CD4-positive, alpha-beta T cell (primary cell): ENCODE measurements around the gene KAZALD1. TPM values are rescaled to one million over a fixed set of nuclear protein-coding genes. Genes with fewer than 3 reads are reported as not detected.

ENCODE experiments used
- ATAC-seq: fragments of 200-7000 bp; cut with Tn5 transposase; one replicate; pipeline ENCODE4 v1.10.0; 2022; ENCODE audit warnings: mild to moderate bottlenecking; ENCODE audit not compliant: poor library complexity
- CTCF ChIA-PET: fragments of 350-600 bp; sonication (Branson Sonifier 250); formaldehyde crosslinking; loops from one replicate; lab custom pipeline; 2021; ENCODE audit warnings: antibody characterized with exemption, inconsistent platforms; lab: Charles Lee
- POLR2A ChIA-PET: fragments of 350-600 bp; sonication (Branson Sonifier 250); formaldehyde crosslinking; loops from one replicate; lab custom pipeline; 2021; ENCODE audit warnings: antibody characterized with exemption, inconsistent platforms; lab: Charles Lee
- DNase-seq, 14 experiments: peaks; one replicate each; pipeline ENCODE4 v3.0.0-alpha.2; 2013 to 2020; ENCODE audit warnings: mixed read lengths in 2 of 14
- H3K27ac ChIP-seq, 2 donors: one replicate each; pipeline versions ENCODE4 v1.5.1 to v1.7.0; 2013; ENCODE audit warnings: low read length in 2 of 2, low read depth in 1 of 2, mild to moderate bottlenecking in 1 of 2
- H3K27me3 ChIP-seq, 2 experiments: 1 replicate in 1 of 2; 2 replicates in 1 of 2; pipeline versions ENCODE4 v1.6.1 to v1.7.0; 2013; ENCODE audit warnings: low read length in 2 of 2, control low read depth in 1 of 2, mild to moderate bottlenecking in 1 of 2, moderate library complexity in 1 of 2; ENCODE audit not compliant: insufficient read depth in 2 of 2, control insufficient read depth in 1 of 2
- H3K36me3 ChIP-seq: one replicate; pipeline ENCODE4 v1.6.1; 2013; ENCODE audit warnings: low read length, control low read depth; ENCODE audit not compliant: insufficient read depth
- H3K4me1 ChIP-seq: one replicate; pipeline ENCODE4 v1.6.1; 2013; ENCODE audit warnings: low read length, control low read depth; ENCODE audit not compliant: insufficient read depth
- H3K4me3 ChIP-seq: one replicate; pipeline ENCODE4 v1.5.1; 2013; ENCODE audit warnings: mild to moderate bottlenecking, low read length, moderate library complexity
- H3K9me3 ChIP-seq, 2 experiments: 1 replicate in 1 of 2; 2 replicates in 1 of 2; pipeline versions ENCODE4 v1.6.1 to v1.7.0; 2013; ENCODE audit warnings: low read length in 2 of 2, mild to moderate bottlenecking in 2 of 2, control low read depth in 1 of 2, moderate library complexity in 1 of 2; ENCODE audit not compliant: control insufficient read depth in 1 of 2, insufficient read depth in 1 of 2
- H3K27ac Mint-ChIP-seq: one replicate; pipeline ENCODE4 v1.8.0; 2020; ENCODE audit warnings: mixed read lengths
- H3K27me3 Mint-ChIP-seq: one replicate; pipeline ENCODE4 v1.8.0; 2021; ENCODE audit warnings: mixed read lengths
- H3K36me3 Mint-ChIP-seq: one replicate; pipeline ENCODE4 v1.8.0; 2021; ENCODE audit warnings: low read depth, mixed read lengths
- H3K4me1 Mint-ChIP-seq: one replicate; pipeline ENCODE4 v1.8.0; 2021; ENCODE audit warnings: low read depth, mixed read lengths
- H3K4me3 Mint-ChIP-seq: one replicate; pipeline ENCODE4 v1.8.0; 2020; ENCODE audit warnings: mild to moderate bottlenecking, mixed read lengths
- H3K9me3 Mint-ChIP-seq: one replicate; pipeline ENCODE4 v1.8.0; 2020; ENCODE audit warnings: mixed read lengths
- CTCF ChIP-seq: fragments of 200-600 bp; IDR thresholded peaks from one replicate; pipeline ENCODE4 v1.8.0; 2022; ENCODE audit warnings: antibody characterized with exemption, mild to moderate bottlenecking
- intact Hi-C, 2 experiments: fragments of 100-400 bp; cut with DNase I in 1 of 2; cut with micrococcal nuclease in 1 of 2; formaldehyde crosslinking; loops; one replicate each; pipeline versions ENCODE4 v1.15.1 to v1.9.0; 2023 to 2025; cut with DNase I, micrococcal nuclease
- total RNA-seq, 174 experiments: library from RNA in 2 of 174; stranded (reverse) in 2 of 174; gene quantifications; one replicate each; pipeline ENCODE4 v1.2.3 and lab custom pipeline; 2021 to 2026

KAZALD1 gene
- total RNA-seq, 2 experiments from 2014 or later = not detected

- no peak for ATAC-seq
- no peak overlapping the region for H3K27ac Mint-ChIP-seq
- H3K9me3 ChIP-seq = no peaks in the 10 kb centered on the region
- H3K4me3 Mint-ChIP-seq = no peak overlapping the region
- ChIA-PET CTCF (no interaction called here), POLR2A (no interaction called here)
- H3K4me1 ChIP-seq = no peaks in the 10 kb centered on the region
- no peaks in the 10 kb centered on the region for H3K9me3 Mint-ChIP-seq
- DNase-seq = no peak
- no peak overlapping the region for H3K4me3 ChIP-seq
- peaks cover 71% of the 10 kb centered on the region for H3K27me3 Mint-ChIP-seq
- intact Hi-C loops = no loop called here
- H3K27ac ChIP-seq = no peak overlapping the region
- H3K4me1 Mint-ChIP-seq = no peaks in the 10 kb centered on the region
- peaks cover 21 to 25% of the 10 kb centered on the region in 2 experiments for H3K27me3 ChIP-seq
- TF ChIP-seq CTCF = no peak
- no peaks in the 10 kb centered on the region for H3K36me3 ChIP-seq
- H3K36me3 Mint-ChIP-seq = no peaks in the 10 kb centered on the region
These were observed 49.8 kb downstream of the KAZALD1 start for GRCh38 chr10:101111547-101111946.

GRCh38 chr10:101112799-101113594 lies 51.2 kb downstream of the KAZALD1 start:
- no peaks in the 10 kb centered on the region for H3K9me3 ChIP-seq
- intact Hi-C loops = no loop called here
- no peaks in the 10 kb centered on the region for H3K36me3 Mint-ChIP-seq
- H3K4me3 ChIP-seq = no peak overlapping the region
- no peaks in the 10 kb centered on the region for H3K4me1 Mint-ChIP-seq
- ChIA-PET POLR2A (no interaction called here), CTCF (no interaction called here)
- H3K36me3 ChIP-seq = no peaks in the 10 kb centered on the region
- ATAC-seq = no peak
- H3K27ac Mint-ChIP-seq = no peak overlapping the region
- peaks cover 16 to 24% of the 10 kb centered on the region in 2 experiments for H3K27me3 ChIP-seq
- TF ChIP-seq CTCF = no peak
- no peak overlapping the region for H3K4me3 Mint-ChIP-seq
- no peak overlapping the region for H3K27ac ChIP-seq
- no peaks in the 10 kb centered on the region for H3K4me1 ChIP-seq
- no peaks in the 10 kb centered on the region for H3K9me3 Mint-ChIP-seq
- no peak for DNase-seq
- H3K27me3 Mint-ChIP-seq = peaks cover 66% of the 10 kb centered on the region

- intact Hi-C loops = no loop called here
- Mint-ChIP-seq H3K9me3 (no peaks in the 10 kb centered on the region), H3K4me3 (no peak overlapping the region), H3K27ac (no peak overlapping the region), H3K36me3 (no peaks in the 10 kb centered on the region), H3K4me1 (no peaks in the 10 kb centered on the region), H3K27me3 (peaks cover 66% of the 10 kb centered on the region)
- H3K4me1 ChIP-seq = no peaks in the 10 kb centered on the region
- H3K27ac ChIP-seq = no peak overlapping the region
- H3K4me3 ChIP-seq = no peak overlapping the region
- POLR2A ChIA-PET = no interaction called here
- H3K9me3 ChIP-seq = no peaks in the 10 kb centered on the region
- no peak for DNase-seq
- no peak for TF ChIP-seq CTCF
- H3K27me3 ChIP-seq = peaks cover 19 to 20% of the 10 kb centered on the region in 2 experiments
- CTCF ChIA-PET = no interaction called here
- H3K36me3 ChIP-seq = no peaks in the 10 kb centered on the region
- ATAC-seq = no peak
These were observed 52.2 kb downstream of the KAZALD1 start for GRCh38 chr10:101113890-101114403.
